DND-41 (cell line): ENCODE results near the gene PARD6G.

Source experiments
- ATAC-seq: fragments of 200-7000 bp; cut with Tn5 transposase; 3 replicates; pipeline ENCODE4 v1.9.1; 2021; ENCODE audit warnings: low read depth; ENCODE audit not compliant: insufficient read depth
- DNase-seq: peaks from one replicate; pipeline ENCODE4 v3.0.0-alpha.2; 2020
- H2AFZ ChIP-seq: 2 replicates; pipeline ENCODE4 v1.6.0; 2012; ENCODE audit warnings: low read depth, low read length
- H3K27ac ChIP-seq: 2 replicates; pipeline ENCODE4 v1.5.1; 2012; ENCODE audit warnings: low read length, inconsistent platforms
- H3K27me3 ChIP-seq: fragments of 200-600 bp; sonication (generic); 2 replicates; pipeline ENCODE4 v1.6.0; 2012; ENCODE audit warnings: low read length, mild to moderate bottlenecking, inconsistent platforms; ENCODE audit not compliant: insufficient read depth, poor library complexity
- H3K36me3 ChIP-seq: 2 replicates; pipeline ENCODE4 v1.5.1; 2012; ENCODE audit warnings: low read length, inconsistent platforms; ENCODE audit not compliant: insufficient read depth
- H3K4me1 ChIP-seq: 2 replicates; pipeline ENCODE4 v1.5.1; 2012; ENCODE audit warnings: mild to moderate bottlenecking, low read length; ENCODE audit not compliant: insufficient read depth
- H3K4me2 ChIP-seq: 2 replicates; pipeline ENCODE4 v1.6.0; 2012; ENCODE audit warnings: mild to moderate bottlenecking, moderate library complexity, low read length, inconsistent platforms; ENCODE audit not compliant: insufficient read depth
- H3K4me3 ChIP-seq, 2 experiments: fragments of 200-600 bp in 1 of 2; shearing (Covaris generic) in 1 of 2; 2 replicates each; pipeline ENCODE4 v1.5.1; 2012 to 2016; ENCODE audit warnings: inconsistent platforms in 2 of 2, low read length in 2 of 2, mild to moderate bottlenecking in 2 of 2, low read depth in 1 of 2, moderate library complexity in 1 of 2
- H3K79me2 ChIP-seq: 2 replicates; pipeline ENCODE4 v1.6.0; 2012; ENCODE audit warnings: low read length, inconsistent platforms; ENCODE audit not compliant: insufficient read depth
- H3K9ac ChIP-seq: 2 replicates; pipeline ENCODE4 v1.6.0; 2012; ENCODE audit warnings: low read depth, mild to moderate bottlenecking, inconsistent platforms, low read length, moderate library complexity
- H3K9me3 ChIP-seq: 2 replicates; pipeline ENCODE4 v1.5.1; 2012; ENCODE audit warnings: low read length, moderate library complexity, mild to moderate bottlenecking, inconsistent platforms; ENCODE audit not compliant: insufficient read depth, severe bottlenecking
- H4K20me1 ChIP-seq: 2 replicates; pipeline ENCODE4 v1.6.0; 2012; ENCODE audit warnings: low read length; ENCODE audit not compliant: insufficient read depth
- CTCF ChIP-seq: IDR thresholded peaks from 2 replicates; pipeline ENCODE4 v1.5.1; 2012; ENCODE audit warnings: borderline replicate concordance, low read length, moderate library complexity, mild to moderate bottlenecking; ENCODE audit not compliant: poor library complexity, severe bottlenecking; ENCODE audit errors: extremely low read depth
- EZH2 ChIP-seq: IDR thresholded peaks from 3 replicates; pipeline ENCODE4 v1.6.1; 2012; ENCODE audit warnings: borderline replicate concordance, low read depth, mild to moderate bottlenecking, moderate library complexity, low read length, inconsistent platforms; ENCODE audit not compliant: severe bottlenecking

Gene PARD6G

GRCh38 chr18:80175451-80176204 lies 71.7 kb downstream of the PARD6G start:
- DNase-seq (peak; percentile 83), ATAC-seq (peak; percentile 85)
- H3K4me2 ChIP-seq, result peak overlapping the region; percentile 66
- no peaks in the 10 kb centered on the region for H3K27me3 ChIP-seq
- no peaks in the 10 kb centered on the region for H3K79me2 ChIP-seq
- peaks cover 30% of the 10 kb centered on the region for H3K4me1 ChIP-seq
- peak overlapping the region; percentile 57 for H3K27ac ChIP-seq
- H2AFZ ChIP-seq, result peak overlapping the region; percentile 80
- TF ChIP-seq EZH2 (no peak), CTCF (no peak)
- peak overlapping the region; percentile 35 for H3K9ac ChIP-seq
- H3K9me3 ChIP-seq, result no peaks in the 10 kb centered on the region
- H4K20me1 ChIP-seq, result no peaks in the 10 kb centered on the region
- no peaks in the 10 kb centered on the region for H3K36me3 ChIP-seq
- peak overlapping the region in 1 of 2 experiments; percentile 47; a peak in 2 of 4 replicates for H3K4me3 ChIP-seq

GRCh38 chr18:80173060-80173459 lies 74.3 kb downstream of the PARD6G start:
- ATAC-seq (no peak), DNase-seq (no peak)
- no peak overlapping the region for H3K9ac ChIP-seq
- H3K9me3 ChIP-seq, result no peaks in the 10 kb centered on the region
- H2AFZ ChIP-seq, result no peak overlapping the region
- H3K4me2 ChIP-seq, result no peak overlapping the region
- no peak overlapping the region for H3K4me3 ChIP-seq
- H3K79me2 ChIP-seq, result no peaks in the 10 kb centered on the region
- peaks cover 36% of the 10 kb centered on the region for H3K4me1 ChIP-seq
- no peak overlapping the region for H3K27ac ChIP-seq
- H3K36me3 ChIP-seq, result no peaks in the 10 kb centered on the region
- no peaks in the 10 kb centered on the region for H4K20me1 ChIP-seq
- TF ChIP-seq EZH2, result no peak
- no peak for TF ChIP-seq CTCF
- no peaks in the 10 kb centered on the region for H3K27me3 ChIP-seq

DNA sequence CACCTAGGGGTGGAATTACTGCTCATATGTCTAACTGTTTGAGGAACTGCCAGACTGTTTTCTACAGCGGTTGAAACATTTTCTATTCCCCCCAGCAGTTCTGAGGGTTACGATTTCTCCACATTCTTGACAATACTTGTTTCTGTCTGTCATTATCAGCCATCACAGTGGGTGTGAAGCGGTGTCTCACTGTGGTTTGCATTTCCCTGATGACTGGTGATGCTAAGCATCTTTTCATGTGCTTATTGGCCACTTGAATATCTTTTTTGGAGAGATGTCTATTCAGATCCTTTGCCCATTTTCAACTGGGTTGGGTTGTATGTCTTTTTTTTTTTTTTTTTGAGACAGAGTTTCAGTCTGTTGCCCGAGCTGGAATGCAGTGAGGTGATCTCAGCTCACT lies 75.3 kb downstream of the PARD6G start:
- TF ChIP-seq CTCF (no peak), EZH2 (no peak)
- Histone ChIP-seq H2AFZ (no peak overlapping the region), H3K9me3 (no peaks in the 10 kb centered on the region), H3K27ac (no peak overlapping the region), H3K9ac (no peak overlapping the region), H3K36me3 (no peaks in the 10 kb centered on the region), H3K4me2 (no peak overlapping the region), H3K27me3 (no peaks in the 10 kb centered on the region), H3K79me2 (no peaks in the 10 kb centered on the region), H3K4me1 (peaks cover 46% of the 10 kb centered on the region), H4K20me1 (no peaks in the 10 kb centered on the region), H3K4me3 (no peak overlapping the region)
- DNase-seq, result no peak
- ATAC-seq, result no peak
